GM21526 (cell line): ENCODE measurements around the gene PPM1L.
A peak's percentile ranks its signal among the peaks of the same experiment; 100 is the strongest.

Experiments used
- ATAC-seq: cut with Tn5 transposase; IDR thresholded peaks from one replicate; pipeline ENCODE4 v1.9.1; 2021; ENCODE audit warnings: moderate library complexity; ENCODE audit not compliant: unreplicated experiment, low FRiP score

PPM1L gene

GRCh38 chr3:160841455-160841854 lies 85.4 kb downstream of the PPM1L start:
- ATAC-seq = no peak

- no peak for ATAC-seq
Observed at GRCh38 chr3:160842021-160843005, 86.3 kb downstream of the PPM1L start.

GRCh38 chr3:160851629-160852210 lies 95.7 kb downstream of the PPM1L start:
- no peak for ATAC-seq

GRCh38 chr3:160852856-160853255 lies 96.8 kb downstream of the PPM1L start:
- no peak for ATAC-seq

GRCh38 chr3:160856450-160856849 lies 100.4 kb downstream of the PPM1L start:
- ATAC-seq = no peak

GRCh38 chr3:160857476-160858119 lies 101.6 kb downstream of the PPM1L start:
- no peak for ATAC-seq

GRCh38 chr3:160860346-160860745 lies 104.3 kb downstream of the PPM1L start:
- ATAC-seq = no peak

GRCh38 chr3:160869825-160870224 lies 113.8 kb downstream of the PPM1L start:
- no peak for ATAC-seq

- no peak for ATAC-seq
Observed at GRCh38 chr3:160870327-160870726, 114.3 kb downstream of the PPM1L start.

- ATAC-seq = no peak
Observed at GRCh38 chr3:160874736-160875135, 118.7 kb downstream of the PPM1L start.

GRCh38 chr3:160876643-160877042 lies 120.6 kb downstream of the PPM1L start:
- no peak for ATAC-seq

- ATAC-seq = no peak
Observed at GRCh38 chr3:160879859-160880258, 123.8 kb downstream of the PPM1L start.

GRCh38 chr3:160883373-160883772 lies 127.3 kb downstream of the PPM1L start:
- ATAC-seq = no peak

GRCh38 chr3:160885791-160886286 lies 129.8 kb downstream of the PPM1L start:
- peak; percentile 36 for ATAC-seq

- ATAC-seq = peak; percentile 64
Observed at GRCh38 chr3:160886421-160886820, 130.4 kb downstream of the PPM1L start.

GRCh38 chr3:160893207-160893606 lies 137.2 kb downstream of the PPM1L start:
- no peak for ATAC-seq

- no peak for ATAC-seq
Observed at GRCh38 chr3:160904691-160905090, 148.7 kb downstream of the PPM1L start.

- no peak for ATAC-seq
Observed at GRCh38 chr3:160906646-160907045, 150.6 kb downstream of the PPM1L start.

- no peak for ATAC-seq
Observed at GRCh38 chr3:160909917-160910316, 153.9 kb downstream of the PPM1L start.

GRCh38 chr3:160911411-160911810 lies 155.4 kb downstream of the PPM1L start:
- ATAC-seq = no peak

GRCh38 chr3:160916472-160916871 lies 160.4 kb downstream of the PPM1L start:
- no peak for ATAC-seq
